K562 (cell line): ENCODE data around the gene TENT5A. TPM values are rescaled to one million over a fixed set of nuclear protein-coding genes. Genes with fewer than 3 reads are reported as not detected.

Experiments
- ELF2 ChIP-seq: fragments of 250-450 bp; sonication (Bioruptor Pico); IDR thresholded peaks from 2 replicates; pipeline ENCODE4 v1.5.0; 2021; ENCODE audit warnings: mild to moderate bottlenecking
- FOXP4 ChIP-seq: sonication (generic); formaldehyde crosslinking; IDR thresholded peaks from 2 replicates; pipeline ENCODE4 v1.8.0; 2022; ENCODE audit warnings: mild to moderate bottlenecking, missing genetic modification reagents, borderline replicate concordance
- GTF2E2 ChIP-seq: fragments of 200-800 bp; sonication (Bioruptor generic); IDR thresholded peaks from 2 replicates; pipeline ENCODE4 v1.6.1; 2016; ENCODE audit warnings: missing genetic modification characterization, missing compliant biosample characterization
- MAZ ChIP-seq, 2 experiments: fragments of 450-650 bp in 1 of 2; sonication (generic) in 1 of 2; formaldehyde crosslinking; IDR thresholded peaks in 1 of 2; conservative IDR thresholded peaks in 1 of 2; 2 replicates each; pipeline versions ENCODE4 v1.4.0 to v1.5.0; 2020; ENCODE audit warnings: mild to moderate bottlenecking in 1 of 2, missing genetic modification reagents in 1 of 2
- PTTG1 ChIP-seq: fragments of 450-650 bp; IDR thresholded peaks from 2 replicates; pipeline ENCODE4 v1.6.1; 2016; ENCODE audit warnings: low read depth, mild to moderate bottlenecking, missing genetic modification characterization, missing compliant biosample characterization
- REST ChIP-seq, 2 experiments: fragments of 450-650 bp; formaldehyde crosslinking in 1 of 2; IDR thresholded peaks; 2 replicates each; pipeline versions ENCODE4 v1.4.0 to v1.6.1; 2014 to 2020; ENCODE audit warnings: mild to moderate bottlenecking in 2 of 2, borderline replicate concordance in 1 of 2, low read depth in 1 of 2
- SLC30A9 ChIP-seq: fragments of 250-450 bp; sonication (Bioruptor Pico); IDR thresholded peaks from 2 replicates; pipeline ENCODE4 v1.8.0; 2022; ENCODE audit warnings: mild to moderate bottlenecking, moderate library complexity
- TFAM ChIP-seq: fragments of 250-450 bp; sonication (Bioruptor Pico); conservative IDR thresholded peaks from 2 replicates; pipeline ENCODE4 v1.5.0; 2021; ENCODE audit warnings: mild to moderate bottlenecking, moderate library complexity
- ZNF764 ChIP-seq: fragments of 250-450 bp; sonication (Bioruptor Pico); IDR thresholded peaks from 2 replicates; pipeline ENCODE4 v1.4.0; 2020; ENCODE audit warnings: low read depth, mild to moderate bottlenecking, moderate library complexity
- polyA plus RNA-seq, 8 experiments: library from polyadenylated mRNA; depleted of rRNA in 4 of 8; stranded (reverse) in 5 of 8; unstranded in 3 of 8; fragments of >200 nt; fragmentation: Nextera tagmentation in 2 of 8; fragmentation: Illumina TruSeq in 1 of 8; extraction: Ambion mirVana in 2 of 8; extraction: Trizol in 1 of 8; gene quantifications; 2 replicates each; pipeline versions ENCODE4 v1.2.1 to v1.2.3, GENCODE V29; 2011 to 2014; ENCODE audit warnings: inconsistent platforms in 1 of 8, missing spikeins in 1 of 8
- total RNA-seq, 7 experiments: library from RNA; depleted of rRNA in 6 of 7; stranded (reverse); fragments of >200 nt in 6 of 7; fragmentation: Illumina TruSeq in 2 of 7; extraction: Trizol in 2 of 7; gene quantifications; 2 replicates each; pipeline versions ENCODE4 v1.2.1 to v1.2.3, GENCODE V29; 2011 to 2021; ENCODE audit warnings: low replicate concordance in 1 of 7
- TF ChIP-seq, protein P1 (sequence below): fragments of 200-800 bp; sonication (Bioruptor generic); IDR thresholded peaks from 2 replicates; pipeline ENCODE4 v1.6.1; 2017; ENCODE audit warnings: missing genetic modification characterization, missing compliant biosample characterization
- TF ChIP-seq, protein P2 (sequence below): sonication (generic); formaldehyde crosslinking; IDR thresholded peaks from 2 replicates; pipeline ENCODE4 v1.8.0; 2022; ENCODE audit warnings: mild to moderate bottlenecking, missing genetic modification reagents

TENT5A gene
- total and polyA plus RNA-seq, 9 of the 15 experiments (the other 6 are each of a cell fraction or from before 2014, with no cell fraction given): 0.77 to 2.3 (median 1.3) TPM

DNA sequence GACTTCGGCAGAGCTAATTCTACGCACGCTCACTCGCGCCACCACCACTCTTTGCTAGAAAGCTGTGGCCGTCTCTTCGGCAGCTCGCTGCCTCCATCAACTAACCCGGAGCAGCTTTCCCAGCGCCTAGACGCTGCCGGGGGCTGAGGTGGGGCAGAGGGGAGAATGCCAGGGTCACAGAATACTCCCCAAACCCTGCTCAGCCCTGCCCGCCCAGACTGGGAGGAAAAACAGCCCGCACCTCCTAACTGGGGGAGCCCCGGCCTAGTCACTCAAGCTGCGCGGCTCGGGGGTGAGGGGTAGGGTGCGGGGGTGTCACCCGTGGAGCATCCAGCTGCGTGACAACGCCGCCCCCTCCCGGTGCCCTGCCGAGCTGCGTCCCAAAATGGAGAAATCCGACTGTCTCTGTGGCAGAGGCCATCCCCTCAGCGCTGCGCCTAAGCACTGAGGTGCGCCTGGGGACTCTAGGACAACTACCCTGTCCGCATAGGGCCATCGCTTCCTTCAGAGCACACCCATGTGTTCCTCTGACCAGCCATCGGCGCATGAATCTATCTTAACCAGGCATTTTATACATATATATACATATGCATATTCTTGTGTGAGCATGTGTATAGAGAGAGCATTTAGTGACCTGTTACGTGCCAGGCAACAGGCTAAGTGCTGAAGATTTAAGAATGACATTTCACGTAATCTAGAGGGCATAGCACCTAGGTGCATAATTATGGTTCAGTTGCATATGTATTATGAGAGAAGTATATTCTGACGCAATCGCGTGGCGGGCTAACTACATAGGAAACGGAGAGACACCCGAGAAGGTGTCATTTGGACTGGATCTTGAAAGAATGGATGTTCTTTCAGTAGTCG, 1.5 kb upstream of the TENT5A start (continued):
- TF ChIP-seq ZNF764: 0 out of 2 replicates have a peak, but pooled peaks have one; percentile 25
- no peak for TF ChIP-seq SLC30A9 (CRISPR knock-in tag)
- TF ChIP-seq, protein P1, sequence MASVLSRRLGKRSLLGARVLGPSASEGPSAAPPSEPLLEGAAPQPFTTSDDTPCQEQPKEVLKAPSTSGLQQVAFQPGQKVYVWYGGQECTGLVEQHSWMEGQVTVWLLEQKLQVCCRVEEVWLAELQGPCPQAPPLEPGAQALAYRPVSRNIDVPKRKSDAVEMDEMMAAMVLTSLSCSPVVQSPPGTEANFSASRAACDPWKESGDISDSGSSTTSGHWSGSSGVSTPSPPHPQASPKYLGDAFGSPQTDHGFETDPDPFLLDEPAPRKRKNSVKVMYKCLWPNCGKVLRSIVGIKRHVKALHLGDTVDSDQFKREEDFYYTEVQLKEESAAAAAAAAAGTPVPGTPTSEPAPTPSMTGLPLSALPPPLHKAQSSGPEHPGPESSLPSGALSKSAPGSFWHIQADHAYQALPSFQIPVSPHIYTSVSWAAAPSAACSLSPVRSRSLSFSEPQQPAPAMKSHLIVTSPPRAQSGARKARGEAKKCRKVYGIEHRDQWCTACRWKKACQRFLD (CRISPR knock-in tag): no peak
- TF ChIP-seq REST (IDR thresholded peaks at IDR 0.05; ENCODE audit: borderline replicate concordance): peak; percentile 49; the same call in 1 of the 2 replicates
- no peak for TF ChIP-seq REST (CRISPR knock-in tag; IDR thresholded peaks at IDR 0.05; ENCODE audit: low read depth)
- peak; percentile 44; a peak in 3 of 4 replicates for TF ChIP-seq MAZ (CRISPR knock-in tag; conservative IDR thresholded peaks at IDR 0.05 in 1 of 2, IDR thresholded peaks at IDR 0.05 in 1 of 2)
- TF ChIP-seq, protein P2, sequence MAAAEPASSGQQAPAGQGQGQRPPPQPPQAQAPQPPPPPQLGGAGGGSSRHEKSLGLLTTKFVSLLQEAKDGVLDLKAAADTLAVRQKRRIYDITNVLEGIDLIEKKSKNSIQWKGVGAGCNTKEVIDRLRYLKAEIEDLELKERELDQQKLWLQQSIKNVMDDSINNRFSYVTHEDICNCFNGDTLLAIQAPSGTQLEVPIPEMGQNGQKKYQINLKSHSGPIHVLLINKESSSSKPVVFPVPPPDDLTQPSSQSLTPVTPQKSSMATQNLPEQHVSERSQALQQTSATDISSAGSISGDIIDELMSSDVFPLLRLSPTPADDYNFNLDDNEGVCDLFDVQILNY (CRISPR knock-in tag): no peak
- TF ChIP-seq FOXP4 (CRISPR knock-in tag): no peak
- TF ChIP-seq PTTG1: no peak
- no peak for TF ChIP-seq GTF2E2 (tag)
- TF ChIP-seq ELF2: no peak
- TF ChIP-seq TFAM (CRISPR knock-in tag): no peak
